H1 (cell line): ENCODE data around the gene LMX1B. TPM values are rescaled to one million over a fixed set of nuclear protein-coding genes. Genes with fewer than 3 reads are reported as not detected.
A peak's percentile ranks its signal among the peaks of the same experiment; 100 is the strongest.

Experiments
- CTCF ChIA-PET: fragments of 300-600 bp; sonication (Branson Sonifier 250); formaldehyde crosslinking; loops from one replicate; lab custom pipeline; 2021; ENCODE audit not compliant: partially characterized antibody; lab: Charles Lee
- POLR2A ChIA-PET: fragments of 300-600 bp; sonication (Branson Sonifier 250); formaldehyde crosslinking; loops from one replicate; lab custom pipeline; 2021; ENCODE audit warnings: inconsistent platforms; ENCODE audit not compliant: partially characterized antibody; lab: Charles Lee
- DNase-seq, 2 experiments: peaks; one replicate each; pipeline versions ENCODE4 v3.0.0 to v3.0.0-alpha.2; 2010 to 2022; ENCODE audit warnings: low spot score in 2 of 2, low read depth in 1 of 2, mixed read lengths in 1 of 2
- FAIRE-seq: peaks from 2 replicates; lab custom pipeline; 2011; peaks lifted over from hg19 to GRCh38; lab: Jason Lieb, UNC
- H2AFZ ChIP-seq: 2 replicates; pipeline ENCODE4 v1.8.1; 2012; ENCODE audit warnings: low read length, inconsistent platforms
- H2AK5ac ChIP-seq: 2 replicates; pipeline ENCODE4 v1.6.1; 2013; ENCODE audit warnings: low read depth, low read length
- H2BK120ac ChIP-seq: replicated peaks from 2 replicates; pipeline ENCODE3; 2013; ENCODE audit warnings: low read depth, low read length, inconsistent platforms
- H2BK12ac ChIP-seq: 2 replicates; pipeline ENCODE4 v1.6.1; 2013; ENCODE audit warnings: low read depth, low read length
- H2BK15ac ChIP-seq: 2 replicates; pipeline ENCODE4 v1.6.1; 2013; ENCODE audit warnings: low read length
- H2BK20ac ChIP-seq: 2 replicates; pipeline ENCODE4 v1.6.1; 2013; ENCODE audit warnings: low read length
- H2BK5ac ChIP-seq: 2 replicates; pipeline ENCODE4 v1.6.1; 2013; ENCODE audit warnings: low read depth, low read length
- H3K14ac ChIP-seq: 2 replicates; pipeline ENCODE4 v1.6.1; 2013; ENCODE audit warnings: inconsistent platforms; ENCODE audit not compliant: insufficient read length
- H3K18ac ChIP-seq: 2 replicates; pipeline ENCODE4 v1.6.1; 2013; ENCODE audit warnings: low read length; ENCODE audit errors: extremely low read depth
- H3K23ac ChIP-seq: 2 replicates; pipeline ENCODE4 v1.6.1; 2013; ENCODE audit warnings: inconsistent platforms; ENCODE audit not compliant: insufficient read length
- H3K23me2 ChIP-seq: 2 replicates; pipeline ENCODE4 v1.6.1; 2013; ENCODE audit warnings: low read depth, low read length
- H3K27ac ChIP-seq: 2 replicates; pipeline ENCODE4 v1.6.1; 2011; ENCODE audit warnings: low read depth, low read length, inconsistent platforms
- H3K27me3 ChIP-seq, 4 experiments: replicated peaks in 1 of 4; 1 replicate in 1 of 4; 2 replicates in 3 of 4; pipeline versions ENCODE4 v1.6.1 to v1.8.1; 2011 to 2013; ENCODE audit warnings: low read length in 3 of 4, mild to moderate bottlenecking in 3 of 4, inconsistent platforms in 2 of 4, mixed read lengths in 2 of 4, moderate library complexity in 1 of 4; ENCODE audit not compliant: control insufficient read depth in 3 of 4, insufficient read depth in 3 of 4; ENCODE audit errors: extremely low read depth in 1 of 4
- H3K36me3 ChIP-seq, 4 experiments: 2 replicates each; pipeline versions ENCODE4 v1.6.1 to v1.8.1; 2011 to 2013; ENCODE audit warnings: mild to moderate bottlenecking in 4 of 4, low read length in 3 of 4, moderate library complexity in 2 of 4, control low read depth in 1 of 4, inconsistent platforms in 1 of 4; ENCODE audit not compliant: insufficient read depth in 4 of 4, control insufficient read depth in 2 of 4
- H3K4ac ChIP-seq: replicated peaks from 2 replicates; pipeline ENCODE3; 2013; ENCODE audit warnings: low read length, low read depth, mixed read lengths, inconsistent platforms; ENCODE audit not compliant: insufficient read length
- H3K4me1 ChIP-seq, 4 experiments: replicated peaks in 1 of 4; 1 replicate in 1 of 4; 2 replicates in 3 of 4; pipeline versions ENCODE4 v1.6.1 to v1.8.1; 2011 to 2013; ENCODE audit warnings: low read length in 3 of 4, inconsistent platforms in 2 of 4, mixed read lengths in 1 of 4; ENCODE audit not compliant: insufficient read depth in 4 of 4, control insufficient read depth in 3 of 4
- H3K4me2 ChIP-seq, 2 experiments: 2 replicates each; pipeline versions ENCODE4 v1.6.1 to v1.8.1; 2011 to 2013; ENCODE audit warnings: low read depth in 2 of 2, low read length in 2 of 2, control low read depth in 1 of 2, inconsistent platforms in 1 of 2, mild to moderate bottlenecking in 1 of 2; ENCODE audit not compliant: insufficient read depth in 1 of 2
- H3K4me3 ChIP-seq, 4 experiments: fragments of 200-600, 300-600 bp in 1 of 4; sonication (generic), shearing (Covaris generic), sonication (Bioruptor Twin) in 1 of 4; 2 replicates each; pipeline versions ENCODE4 v1.5.1 to v1.8.1; 2011 to 2016; ENCODE audit warnings: low read length in 4 of 4, low read depth in 3 of 4, control low read depth in 2 of 4, inconsistent platforms in 2 of 4, mild to moderate bottlenecking in 2 of 4, mixed read lengths in 1 of 4, moderate library complexity in 1 of 4; ENCODE audit not compliant: insufficient read depth in 2 of 4; ENCODE audit errors: extremely low read depth in 1 of 4
- H3K56ac ChIP-seq: replicated peaks from 2 replicates; pipeline ENCODE3; 2013; ENCODE audit warnings: low read depth, mild to moderate bottlenecking, mixed read lengths, low read length, inconsistent platforms; ENCODE audit not compliant: insufficient read length
- H3K79me1 ChIP-seq: 2 replicates; pipeline ENCODE4 v1.6.1; 2013; ENCODE audit warnings: low read depth, low read length, control low read depth
- H3K79me2 ChIP-seq, 2 experiments: 2 replicates each; pipeline versions ENCODE4 v1.6.1 to v1.8.1; 2012 to 2013; ENCODE audit warnings: low read length in 2 of 2, mild to moderate bottlenecking in 2 of 2, inconsistent platforms in 1 of 2; ENCODE audit not compliant: insufficient read depth in 2 of 2, control insufficient read depth in 1 of 2
- H3K9ac ChIP-seq, 4 experiments: replicated peaks in 1 of 4; 1 replicate in 1 of 4; 2 replicates in 3 of 4; pipeline versions ENCODE4 v1.6.1 to v1.8.1; 2011 to 2013; ENCODE audit warnings: low read depth in 3 of 4, low read length in 3 of 4, control low read depth in 2 of 4, mild to moderate bottlenecking in 2 of 4, moderate library complexity in 2 of 4, inconsistent platforms in 1 of 4; ENCODE audit errors: extremely low read depth in 1 of 4
- H3K9me3 ChIP-seq, 2 experiments: 2 replicates each; pipeline versions ENCODE4 v1.6.1 to v1.8.1; 2012 to 2013; ENCODE audit warnings: mild to moderate bottlenecking in 2 of 2, moderate library complexity in 2 of 2, control low read depth in 1 of 2, inconsistent platforms in 1 of 2, low read depth in 1 of 2, low read length in 1 of 2, mixed read lengths in 1 of 2; ENCODE audit not compliant: insufficient read depth in 2 of 2
- H4K20me1 ChIP-seq, 2 experiments: replicated peaks in 1 of 2; 2 replicates each; pipeline versions ENCODE3 to v1.8.1; 2011 to 2013; ENCODE audit warnings: inconsistent platforms in 2 of 2, low read length in 2 of 2, mild to moderate bottlenecking in 1 of 2; ENCODE audit not compliant: insufficient read depth in 2 of 2, control insufficient read depth in 1 of 2
- H4K5ac ChIP-seq: 2 replicates; pipeline ENCODE4 v1.6.1; 2013; ENCODE audit warnings: low read length, low read depth, mixed read lengths, inconsistent platforms; ENCODE audit not compliant: insufficient read length
- H4K8ac ChIP-seq: 2 replicates; pipeline ENCODE4 v1.8.0; 2013; ENCODE audit warnings: mild to moderate bottlenecking, moderate library complexity, low read length, inconsistent platforms; ENCODE audit not compliant: insufficient read depth; ENCODE audit errors: extremely low read depth
- H4K91ac ChIP-seq: replicated peaks from 2 replicates; pipeline ENCODE3; 2013; ENCODE audit warnings: low read length, mixed read lengths, inconsistent platforms; ENCODE audit not compliant: insufficient read length
- BACH1 ChIP-seq: IDR thresholded peaks from 2 replicates; pipeline ENCODE4 v1.6.1; 2012; ENCODE audit warnings: low read length, improper control_type of control experiment
- BRCA1 ChIP-seq: IDR thresholded peaks from 2 replicates; pipeline ENCODE4 v1.6.1; 2012; ENCODE audit warnings: low read depth, low read length, improper control_type of control experiment
- CBX5 ChIP-seq: fragments of 300-800, 300-1000 bp; sonication (generic); IDR thresholded peaks from 2 replicates; pipeline ENCODE4 v1.7.1; 2016; ENCODE audit warnings: antibody characterized with exemption, low read length, low read depth
- CBX8 ChIP-seq: fragments of 300-800, 300-1000 bp; sonication (generic); IDR thresholded peaks from 2 replicates; pipeline ENCODE4 v1.7.1; 2016; ENCODE audit warnings: low read depth, low read length, borderline replicate concordance
- CEBPB ChIP-seq: IDR thresholded peaks from 2 replicates; pipeline ENCODE4 v1.6.1; 2012; ENCODE audit warnings: low read depth, low read length
- CREB1 ChIP-seq: IDR thresholded peaks from 2 replicates; pipeline ENCODE4 v1.6.1; 2012; ENCODE audit warnings: inconsistent platforms
- GABPA ChIP-seq: IDR thresholded peaks from 2 replicates; pipeline ENCODE4 v1.6.1; 2011; ENCODE audit warnings: mild to moderate bottlenecking, low read length, moderate library complexity, borderline replicate concordance; ENCODE audit not compliant: insufficient read depth
- JUND ChIP-seq: IDR thresholded peaks from 2 replicates; pipeline ENCODE4 v1.6.1; 2011; ENCODE audit warnings: mild to moderate bottlenecking, improper control_type of control experiment, low read length
- KDM4A ChIP-seq: IDR thresholded peaks from one replicate; pipeline ENCODE4 v1.7.1; 2012; ENCODE audit warnings: low read depth, mild to moderate bottlenecking, moderate library complexity, low read length, inconsistent platforms; ENCODE audit not compliant: severe bottlenecking
- MAX ChIP-seq: IDR thresholded peaks from 2 replicates; pipeline ENCODE4 v1.6.1; 2012; ENCODE audit warnings: inconsistent platforms
- RXRA ChIP-seq: IDR thresholded peaks from 2 replicates; pipeline ENCODE4 v1.6.1; 2011; ENCODE audit warnings: low read depth, mild to moderate bottlenecking, low read length, moderate library complexity; ENCODE audit not compliant: insufficient read depth
- SP2 ChIP-seq: IDR thresholded peaks from 2 replicates; pipeline ENCODE4 v1.6.1; 2012; ENCODE audit warnings: mild to moderate bottlenecking, low read length, inconsistent platforms
- SP4 ChIP-seq: IDR thresholded peaks from 2 replicates; pipeline ENCODE4 v1.6.1; 2012; ENCODE audit warnings: low read length, inconsistent platforms
- TAF1 ChIP-seq: IDR thresholded peaks from 2 replicates; pipeline ENCODE4 v1.6.1; 2011; ENCODE audit warnings: mild to moderate bottlenecking, low read depth, low read length
- TBP ChIP-seq: IDR thresholded peaks from 2 replicates; pipeline ENCODE4 v1.6.1; 2011; ENCODE audit warnings: low read depth, low read length, improper control_type of control experiment
- YY1 ChIP-seq: IDR thresholded peaks from 2 replicates; pipeline ENCODE4 v1.6.1; 2011; ENCODE audit warnings: low read depth, mild to moderate bottlenecking, low read length
- ZNF274 ChIP-seq: IDR thresholded peaks from 2 replicates; pipeline ENCODE4 v1.7.0; 2012; ENCODE audit warnings: low read length, borderline replicate concordance; ENCODE audit errors: extremely low read depth
- WGBS, 2 experiments: shearing (Covaris generic) in 1 of 2; methylation state at CpG; one replicate each; pipeline versions ENCODE4 v1.1.6 to v1.1.7; 2013 to 2015; ENCODE audit warnings: low lambda C conversion rate in 2 of 2, mixed read lengths in 2 of 2, inconsistent platforms in 1 of 2, low coverage in 1 of 2, missing lambda C conversion rate in 1 of 2; ENCODE audit not compliant: insufficient replicate concordance in 2 of 2, insufficient coverage in 1 of 2, insufficient read length in 1 of 2; ENCODE audit errors: extremely low coverage in 1 of 2, missing lambda C conversion rate in 1 of 2; 5-methylcytosine and 5-hydroxymethylcytosine counted together
- polyA plus RNA-seq, 7 experiments: library from polyadenylated mRNA; depleted of rRNA in 3 of 7; stranded (reverse) in 5 of 7; unstranded in 2 of 7; fragments of >200 nt in 5 of 7; fragments of 200-250 nt in 2 of 7; gene quantifications; 1 replicate in 5 of 7; 2 replicates in 1 of 7; 4 replicates in 1 of 7; pipeline versions ENCODE4 v1.2.1 to v1.2.3, GENCODE V29; 2011 to 2013; ENCODE audit warnings: missing spikeins in 2 of 7, mixed read lengths in 2 of 7
- total RNA-seq: library from RNA; stranded (reverse); fragmentation: NEBNext Ultra II Directional; extraction: Animal tissue kit (Norgen Biotek cat#: 25700); gene quantifications from 2 replicates; pipeline ENCODE4 v1.2.1, GENCODE V29; 2021

The LMX1B gene
- total and polyA plus RNA-seq, 2 of the 8 experiments (the other 6 are each of a cell fraction or from before 2014, with no cell fraction given) = 0.09 to 0.37 TPM

GRCh38 chr9:126743041-126743440 lies 129.3 kb downstream of the LMX1B start:
- no peak overlapping the region for H2AFZ ChIP-seq
- no peak overlapping the region for H4K91ac ChIP-seq
- H2AK5ac ChIP-seq = no peak overlapping the region
- H3K27ac ChIP-seq = no peak overlapping the region
- FAIRE-seq = no peak
- H4K5ac ChIP-seq = no peak overlapping the region
- no peak overlapping the region for H2BK20ac ChIP-seq
- no peaks in the 10 kb centered on the region for H4K20me1 ChIP-seq
- no peak overlapping the region for H3K14ac ChIP-seq
- no peaks in the 10 kb centered on the region for H3K9me3 ChIP-seq
- ChIA-PET POLR2A (no interaction called here), CTCF (interaction anchor here (0.6 to 4.9 kb wide), 8 partner anchors 16 to 251 kb away, joined by 3 to 34 read pairs (median 4); no protein-coding TSS in a partner anchor)
- peaks cover 0 to 2% (median under 1%) of the 10 kb centered on the region in 4 experiments; a peak in 2 of 7 replicates for H3K27me3 ChIP-seq
- H3K4me3 ChIP-seq = no peak overlapping the region
- no peak overlapping the region for H2BK120ac ChIP-seq
- H4K8ac ChIP-seq = no peak overlapping the region
- H3K23ac ChIP-seq = no peak overlapping the region
- no peak overlapping the region for H3K9ac ChIP-seq
- no peaks in the 10 kb centered on the region for H3K79me2 ChIP-seq
- peak in 1 of 2 experiments; percentile 11 for DNase-seq
- H3K79me1 ChIP-seq = no peaks in the 10 kb centered on the region
- H2BK5ac ChIP-seq = no peak overlapping the region
- no peaks in the 10 kb centered on the region for H3K23me2 ChIP-seq
- no peak overlapping the region for H2BK15ac ChIP-seq
- H3K4ac ChIP-seq = no peak overlapping the region
- no peaks in the 10 kb centered on the region for H3K4me1 ChIP-seq
- no peaks in the 10 kb centered on the region for H3K36me3 ChIP-seq
- no peak overlapping the region for H3K18ac ChIP-seq
- no peak overlapping the region for H2BK12ac ChIP-seq
- WGBS, 2 experiments = 89% methylated on average over 5 of the region's 5 CpGs; no CpG with 5 or more reads in 1 of the 2 experiments
- no peak overlapping the region for H3K4me2 ChIP-seq
- H3K56ac ChIP-seq = no peak overlapping the region
- TF ChIP-seq RXRA (no peak), SP2 (no peak), TAF1 (no peak), MAX (no peak), KDM4A (no peak), GABPA (no peak), ZNF274 (no peak), JUND (no peak), YY1 (no peak), SP4 (no peak), CREB1 (no peak), CBX5 (no peak), CBX8 (no peak), TBP (no peak), BACH1 (no peak), CEBPB (no peak), BRCA1 (no peak)
